ENCODE measurements around the gene ANGPTL8.
A peak's percentile ranks its signal among the peaks of the same experiment; 100 is the strongest.

GRCh38 chr19:11197291-11198174 lies 41.9 kb upstream of the ANGPTL8 start, which contains the start of gene KANK2:
- no peak for TF ChIP-seq SMC3 (IDR thresholded peaks at IDR 0.05; ENCODE audit: borderline replicate concordance, low read length)
- TF ChIP-seq JUND (IDR thresholded peaks at IDR 0.05; ENCODE audit: low read depth, low read length) = no peak
- no peak for TF ChIP-seq NRF1 (conservative IDR thresholded peaks at IDR 0.05; ENCODE audit: low read depth, low read length)
- peak in 2 of 3 experiments; percentile 2 to 29; a peak in 2 of 6 replicates for TF ChIP-seq CTCF (IDR thresholded peaks at IDR 0.05 in 2 of 3, conservative IDR thresholded peaks at IDR 0.05 in 1 of 3; ENCODE audit: control insufficient read depth in 2 of 3, extremely low read depth in 1 of 3, insufficient read depth in 1 of 3, low read depth in 3 of 3, low read length in 3 of 3)
- TF ChIP-seq, protein P1, sequence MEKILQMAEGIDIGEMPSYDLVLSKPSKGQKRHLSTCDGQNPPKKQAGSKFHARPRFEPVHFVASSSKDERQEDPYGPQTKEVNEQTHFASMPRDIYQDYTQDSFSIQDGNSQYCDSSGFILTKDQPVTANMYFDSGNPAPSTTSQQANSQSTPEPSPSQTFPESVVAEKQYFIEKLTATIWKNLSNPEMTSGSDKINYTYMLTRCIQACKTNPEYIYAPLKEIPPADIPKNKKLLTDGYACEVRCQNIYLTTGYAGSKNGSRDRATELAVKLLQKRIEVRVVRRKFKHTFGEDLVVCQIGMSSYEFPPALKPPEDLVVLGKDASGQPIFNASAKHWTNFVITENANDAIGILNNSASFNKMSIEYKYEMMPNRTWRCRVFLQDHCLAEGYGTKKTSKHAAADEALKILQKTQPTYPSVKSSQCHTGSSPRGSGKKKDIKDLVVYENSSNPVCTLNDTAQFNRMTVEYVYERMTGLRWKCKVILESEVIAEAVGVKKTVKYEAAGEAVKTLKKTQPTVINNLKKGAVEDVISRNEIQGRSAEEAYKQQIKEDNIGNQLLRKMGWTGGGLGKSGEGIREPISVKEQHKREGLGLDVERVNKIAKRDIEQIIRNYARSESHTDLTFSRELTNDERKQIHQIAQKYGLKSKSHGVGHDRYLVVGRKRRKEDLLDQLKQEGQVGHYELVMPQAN (conservative IDR thresholded peaks at IDR 0.05) = 0 out of 2 replicates have a peak, but pooled peaks have one; percentile 36
- TF ChIP-seq ZBTB11 (CRISPR knock-in tag; IDR thresholded peaks at IDR 0.05) = no peak
- no peak for TF ChIP-seq EZH2 (IDR thresholded peaks at IDR 0.05; ENCODE audit: borderline replicate concordance, control insufficient read depth, low read depth, low read length)
- no peak for TF ChIP-seq FOXK2 (IDR thresholded peaks at IDR 0.05)
- TF ChIP-seq LARP7 (IDR thresholded peaks at IDR 0.05) = no peak
- TF ChIP-seq ZNF24 (IDR thresholded peaks at IDR 0.05) = no peak
- peak in 1 of 2 experiments; percentile 67; a peak in 1 of 4 replicates for TF ChIP-seq BHLHE40 (IDR thresholded peaks at IDR 0.05; ENCODE audit: borderline replicate concordance in 1 of 2, low read depth in 2 of 2, low read length in 1 of 2)
- TF ChIP-seq GABPA (IDR thresholded peaks at IDR 0.05; ENCODE audit: low read depth) = no peak
- no peak for TF ChIP-seq RELA (IDR thresholded peaks at IDR 0.05; ENCODE audit: borderline replicate concordance, partially characterized antibody)

Measured in GM12878 (cell line).